Mucosa of descending colon (tissue), 3 donors: ENCODE measurements around the gene NDUFS2. TPM values are rescaled to one million over a fixed set of nuclear protein-coding genes. Genes with fewer than 3 reads are reported as not detected.
A peak's percentile ranks its signal among the peaks of the same experiment; 100 is the strongest.

ENCODE experiments used
- ATAC-seq: fragments of 200-7000 bp; cut with Tn5 transposase; one replicate; pipeline ENCODE4 v1.9.1; 2020; ENCODE audit warnings: mild to moderate bottlenecking, moderate library complexity
- DNase-seq, 3 donors: peaks; one replicate each; pipeline ENCODE4 v3.0.0-alpha.2; 2020
- H3K36me3 ChIP-seq: fragments of 200-600 bp; one replicate; pipeline ENCODE4 v1.8.0; 2021; ENCODE audit warnings: low read depth, mild to moderate bottlenecking
- H3K4me1 ChIP-seq: fragments of 200-600 bp; one replicate; pipeline ENCODE4 v1.8.0; 2021; ENCODE audit warnings: low read depth, mild to moderate bottlenecking
- H3K4me3 ChIP-seq: fragments of 200-600 bp; one replicate; pipeline ENCODE4 v1.8.0; 2021; ENCODE audit warnings: mild to moderate bottlenecking
- H3K9me3 ChIP-seq: fragments of 200-600 bp; one replicate; pipeline ENCODE4 v1.8.0; 2021; ENCODE audit warnings: mild to moderate bottlenecking
- intact Hi-C, 2 donors: fragments of 100-400 bp; cut with DNase I in 1 of 2; cut with micrococcal nuclease in 1 of 2; formaldehyde crosslinking; loops; one replicate each; pipeline versions ENCODE4 v1.11.0 to v1.11.1; 2022; cut with DNase I, micrococcal nuclease
- total RNA-seq, 3 donors: library from RNA; stranded (reverse); fragmentation: NEBNext Ultra II Directional in 2 of 3; extraction: Animal tissue kit (Norgen Biotek cat#: 25700) in 2 of 3; gene quantifications; one replicate each; pipeline versions ENCODE4 v1.2.1 to v1.2.4, GENCODE V29; 2021 to 2023
- TF ChIP-seq, protein P1 (sequence below): fragments of 200-600 bp; IDR thresholded peaks from one replicate; pipeline ENCODE4 v1.8.0; 2022; ENCODE audit warnings: antibody characterized with exemption, mild to moderate bottlenecking
- donor health status: DM: no; HTN: no; CAD: no; lungs with moderate emphysema.
- donor health status: DM: no; HTN: no; CAD: no.
- donor health status: DM: no; HTN: yes; CAD: no.

Gene NDUFS2
- total RNA-seq, 3 donors from 2014 or later, result 119 to 159 (median 154) TPM

DNA sequence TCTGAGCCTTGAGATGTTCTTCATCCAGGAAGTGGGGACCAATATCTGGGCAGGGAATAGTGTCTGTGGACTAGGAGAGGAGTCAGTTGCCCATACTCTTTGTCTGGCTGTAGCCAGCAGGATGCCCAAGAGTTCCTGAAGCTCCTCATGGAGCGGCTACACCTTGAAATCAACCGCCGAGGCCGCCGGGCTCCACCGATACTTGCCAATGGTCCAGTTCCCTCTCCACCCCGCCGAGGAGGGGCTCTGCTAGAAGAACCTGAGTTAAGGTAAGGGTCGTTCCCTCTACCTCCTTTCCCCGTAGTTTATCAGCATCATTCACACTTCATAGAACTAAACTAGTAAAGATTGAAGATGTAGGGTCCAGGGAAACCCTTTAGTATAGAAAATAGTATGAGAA is 39.4 kb upstream of the NDUFS2 start:
- H3K4me1 ChIP-seq, result peaks cover 29% of the 10 kb centered on the region
- TF ChIP-seq, protein P1, sequence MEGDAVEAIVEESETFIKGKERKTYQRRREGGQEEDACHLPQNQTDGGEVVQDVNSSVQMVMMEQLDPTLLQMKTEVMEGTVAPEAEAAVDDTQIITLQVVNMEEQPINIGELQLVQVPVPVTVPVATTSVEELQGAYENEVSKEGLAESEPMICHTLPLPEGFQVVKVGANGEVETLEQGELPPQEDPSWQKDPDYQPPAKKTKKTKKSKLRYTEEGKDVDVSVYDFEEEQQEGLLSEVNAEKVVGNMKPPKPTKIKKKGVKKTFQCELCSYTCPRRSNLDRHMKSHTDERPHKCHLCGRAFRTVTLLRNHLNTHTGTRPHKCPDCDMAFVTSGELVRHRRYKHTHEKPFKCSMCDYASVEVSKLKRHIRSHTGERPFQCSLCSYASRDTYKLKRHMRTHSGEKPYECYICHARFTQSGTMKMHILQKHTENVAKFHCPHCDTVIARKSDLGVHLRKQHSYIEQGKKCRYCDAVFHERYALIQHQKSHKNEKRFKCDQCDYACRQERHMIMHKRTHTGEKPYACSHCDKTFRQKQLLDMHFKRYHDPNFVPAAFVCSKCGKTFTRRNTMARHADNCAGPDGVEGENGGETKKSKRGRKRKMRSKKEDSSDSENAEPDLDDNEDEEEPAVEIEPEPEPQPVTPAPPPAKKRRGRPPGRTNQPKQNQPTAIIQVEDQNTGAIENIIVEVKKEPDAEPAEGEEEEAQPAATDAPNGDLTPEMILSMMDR, result no peak
- no peak for ATAC-seq
- H3K4me3 ChIP-seq, result no peak overlapping the region
- no peak for DNase-seq
- no peaks in the 10 kb centered on the region for H3K9me3 ChIP-seq
- intact Hi-C loops, result no loop called here
- peaks cover 5% of the 10 kb centered on the region for H3K36me3 ChIP-seq

DNA sequence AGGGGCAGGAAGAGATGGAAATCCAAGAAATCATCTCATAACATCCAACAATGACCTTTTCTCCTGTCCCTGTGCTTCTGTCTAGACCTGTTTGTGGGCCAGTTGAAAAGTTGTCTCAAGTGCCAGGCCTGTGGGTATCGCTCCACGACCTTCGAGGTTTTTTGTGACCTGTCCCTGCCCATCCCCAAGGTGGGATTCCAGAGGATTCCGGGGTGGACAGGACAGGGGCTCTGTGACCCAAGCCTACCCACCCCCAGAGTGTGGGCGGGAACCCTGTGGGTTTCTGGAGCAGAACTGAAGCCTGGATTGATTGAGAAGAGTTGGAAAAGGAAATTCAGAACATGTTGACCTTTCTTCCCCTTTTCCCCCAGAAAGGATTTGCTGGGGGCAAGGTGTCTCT is 38.4 kb upstream of the NDUFS2 start:
- no peak for DNase-seq
- TF ChIP-seq, protein P1, result no peak
- no peaks in the 10 kb centered on the region for H3K9me3 ChIP-seq
- peaks cover 5% of the 10 kb centered on the region for H3K36me3 ChIP-seq
- peaks cover 27% of the 10 kb centered on the region for H3K4me1 ChIP-seq
- no peak for ATAC-seq
- intact Hi-C loops, result no loop called here
- no peak overlapping the region for H3K4me3 ChIP-seq

DNA sequence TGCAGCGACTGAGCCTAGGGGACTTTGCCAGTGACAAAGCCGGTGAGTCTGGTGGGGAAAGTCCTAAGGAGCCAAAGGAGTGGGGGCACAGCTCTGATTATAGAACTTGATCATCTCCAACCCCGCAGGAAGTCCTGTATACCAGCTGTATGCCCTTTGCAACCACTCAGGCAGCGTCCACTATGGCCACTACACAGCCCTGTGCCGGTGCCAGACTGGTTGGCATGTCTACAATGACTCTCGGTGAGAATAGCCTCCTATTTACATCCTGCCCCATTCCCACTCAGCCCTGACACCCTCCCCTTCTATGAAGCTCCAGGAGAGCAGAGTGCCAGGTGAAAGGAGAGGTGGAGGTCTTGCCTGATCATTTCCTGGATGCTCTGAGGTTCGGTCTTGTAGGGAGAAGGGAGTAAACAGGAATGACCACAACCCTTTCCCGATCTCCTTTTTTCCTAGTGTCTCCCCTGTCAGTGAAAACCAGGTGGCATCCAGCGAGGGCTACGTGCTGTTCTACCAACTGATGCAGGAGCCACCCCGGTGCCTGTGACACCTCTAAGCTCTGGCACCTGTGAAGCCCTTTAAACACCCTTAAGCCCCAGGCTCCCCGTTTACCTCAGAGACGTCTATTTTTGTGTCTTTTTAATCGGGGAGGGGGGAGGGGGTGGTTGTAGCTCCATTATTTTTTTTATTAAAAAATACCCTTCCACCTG is 37.1 kb upstream of the NDUFS2 start:
- Histone ChIP-seq H3K4me3 (no peak overlapping the region), H3K4me1 (peaks cover 23% of the 10 kb centered on the region), H3K36me3 (peaks cover 5% of the 10 kb centered on the region), H3K9me3 (no peaks in the 10 kb centered on the region)
- intact Hi-C loops, result no loop called here
- DNase-seq (no peak), ATAC-seq (no peak)
- TF ChIP-seq, protein P1, result no peak

DNA sequence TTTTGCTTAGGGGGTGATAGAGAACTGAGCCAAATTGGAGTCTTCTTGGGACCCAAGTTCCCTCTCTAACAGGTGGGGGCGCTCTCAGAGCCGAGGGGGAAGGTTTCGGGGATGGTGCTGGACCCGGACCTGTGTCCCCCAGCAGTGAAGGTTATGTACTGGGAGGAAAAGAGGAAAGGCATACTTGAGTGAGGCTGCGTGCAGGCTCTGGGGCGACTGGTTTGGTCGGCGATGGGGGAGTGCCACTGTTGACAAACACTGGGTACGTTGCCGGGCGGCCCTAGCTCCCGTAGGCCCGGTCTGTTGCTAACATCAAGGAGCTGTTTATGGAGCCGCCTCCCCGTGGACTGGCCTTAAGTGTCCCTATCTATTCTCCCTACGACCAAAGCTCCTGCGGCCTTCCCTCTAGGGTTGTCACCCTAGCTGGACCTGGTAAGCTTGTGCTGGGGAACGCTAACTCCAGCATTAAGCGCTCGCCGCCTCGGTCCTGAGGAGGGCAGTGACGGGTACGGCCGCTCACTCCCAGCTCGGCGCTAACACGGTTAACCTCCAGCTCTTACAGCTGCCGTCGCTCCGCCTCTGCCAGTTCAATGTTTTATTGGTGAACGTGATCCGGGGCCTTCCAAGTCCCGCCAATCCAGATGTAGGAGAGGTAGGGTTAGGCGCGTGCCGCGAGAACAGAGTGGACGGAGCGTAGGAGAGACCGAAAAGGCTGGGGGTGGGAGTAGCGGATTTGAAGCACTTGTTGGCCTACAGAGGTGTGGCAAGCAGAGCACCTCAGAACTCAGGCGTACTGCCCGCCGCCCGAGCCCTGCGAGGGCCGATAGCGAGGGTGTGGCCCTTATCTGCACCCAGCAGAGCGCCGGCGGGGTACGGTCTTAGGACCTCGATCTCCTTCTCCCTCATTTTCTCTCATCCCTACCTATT is 36.2 kb upstream of the NDUFS2 start, which contains the start of gene PPOX:
Gene PPOX, plus strand, starts transcription at position 685 of the 927 bp plus-strand sequence. CDS start 422 bp downstream, outside the sequence.
- peaks cover 5% of the 10 kb centered on the region for H3K36me3 ChIP-seq
- H3K4me3 ChIP-seq, result peak within 1 kb of the TSS; percentile 32
- TF ChIP-seq, protein P1, result peak; percentile 36
- ATAC-seq, result peak; percentile 95
- peak; percentile 94 to 97 (median 97) for DNase-seq
- peaks cover 14% of the 10 kb centered on the region for H3K4me1 ChIP-seq
- no peaks in the 10 kb centered on the region for H3K9me3 ChIP-seq
- intact Hi-C loops, result no loop called here

DNA sequence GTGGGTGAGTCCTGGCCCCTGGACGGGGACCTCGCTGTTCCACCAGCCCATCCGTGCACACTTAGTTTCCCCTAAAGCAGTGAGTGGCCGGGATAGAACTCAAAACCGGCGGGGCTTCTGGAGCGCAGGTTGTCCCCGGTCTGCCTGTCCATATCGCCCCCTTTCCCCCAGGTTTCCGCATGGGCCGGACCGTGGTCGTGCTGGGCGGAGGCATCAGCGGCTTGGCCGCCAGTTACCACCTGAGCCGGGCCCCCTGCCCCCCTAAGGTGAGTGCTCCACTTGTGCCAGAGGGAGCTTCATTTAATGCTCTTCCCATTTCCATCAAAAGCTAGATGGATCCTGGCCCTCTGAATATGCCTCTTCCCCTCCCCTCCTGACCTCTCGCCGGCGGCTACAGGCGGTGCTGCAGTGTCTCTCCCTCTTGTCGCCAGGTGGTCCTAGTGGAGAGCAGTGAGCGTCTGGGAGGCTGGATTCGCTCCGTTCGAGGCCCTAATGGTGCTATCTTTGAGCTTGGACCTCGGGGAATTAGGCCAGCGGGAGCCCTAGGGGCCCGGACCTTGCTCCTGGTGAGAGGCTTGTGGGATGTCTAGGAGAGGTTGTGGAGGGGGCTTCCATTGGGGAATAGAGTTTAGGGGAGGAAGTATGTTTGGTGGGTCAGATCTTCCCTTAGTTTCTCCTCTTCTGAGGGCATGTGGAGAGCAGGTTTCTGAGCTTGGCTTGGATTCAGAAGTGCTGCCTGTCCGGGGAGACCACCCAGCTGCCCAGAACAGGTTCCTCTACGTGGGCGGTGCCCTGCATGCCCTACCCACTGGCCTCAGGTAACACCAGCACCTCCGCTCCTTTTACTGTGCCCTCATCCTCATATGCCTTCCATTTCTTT is 35.3 kb upstream of the NDUFS2 start:
- DNase-seq, result peak in 1 of 3 donors; percentile 51
- TF ChIP-seq, protein P1, result no peak
- no peaks in the 10 kb centered on the region for H3K9me3 ChIP-seq
- peaks cover 14% of the 10 kb centered on the region for H3K4me1 ChIP-seq
- H3K4me3 ChIP-seq, result peak overlapping the region; percentile 32
- intact Hi-C loops, result no loop called here
- ATAC-seq, result peak; percentile 1
- peaks cover 5% of the 10 kb centered on the region for H3K36me3 ChIP-seq
